RWPE1 (cell line): Measurements from ENCODE around the gene C12orf43.

Source experiments
- CTCF ChIA-PET: fragments of 350-600 bp; sonication (Branson Sonifier 250); formaldehyde crosslinking; extraction: SDS; loops from one replicate; lab custom pipeline; 2021; lab: Yijun Ruan, JAX
- POLR2A ChIA-PET: fragments of 400-600 bp; formaldehyde crosslinking; extraction: SDS; loops from one replicate; lab custom pipeline; 2020; ENCODE audit warnings: antibody characterized with exemption; ENCODE audit not compliant: low non-redundant PET; lab: Yijun Ruan, JAX
- DNase-seq: peaks from one replicate; pipeline ENCODE4 v3.0.0; 2012; ENCODE audit warnings: low spot score
- H3K27ac ChIP-seq: fragments of 450-650 bp; 2 replicates; pipeline ENCODE4 v1.5.1; 2017
- CTCF ChIP-seq: fragments of 450-650 bp; conservative IDR thresholded peaks from 2 replicates; pipeline ENCODE4 v1.5.1; 2017; ENCODE audit warnings: low read depth, mild to moderate bottlenecking

The C12orf43 gene

GRCh38 chr12:121018860-121019617 lies 2.8 kb upstream of the C12orf43 start:
- no peak for DNase-seq
- POLR2A ChIA-PET = no interaction called here
- no peak for TF ChIP-seq CTCF
- H3K27ac ChIP-seq = no peak overlapping the region
- CTCF ChIA-PET = no interaction called here

- ChIA-PET CTCF (no interaction called here), POLR2A (no interaction called here)
- no peak for DNase-seq
- TF ChIP-seq CTCF = no peak
- no peak overlapping the region for H3K27ac ChIP-seq
Measured at GRCh38 chr12:121017966-121018491, 1.7 kb upstream of the C12orf43 start.

GRCh38 chr12:121013715-121014114 lies 2.6 kb downstream of the C12orf43 start:
- H3K27ac ChIP-seq = no peak overlapping the region
- POLR2A ChIA-PET = no interaction called here
- CTCF ChIA-PET = interaction anchor here (0.5 to 0.7 kb wide), 3 partner anchors 21 to 364 kb away, joined by 3 to 5 read pairs (median 4); no protein-coding TSS in a partner anchor
- DNase-seq = no peak
- TF ChIP-seq CTCF = no peak

- no peak for DNase-seq
- CTCF ChIA-PET = interaction anchor here (1.0 kb wide), 1 partner anchor 363 kb away, joined by 3 read pairs; no protein-coding TSS in a partner anchor
- TF ChIP-seq CTCF = no peak
- POLR2A ChIA-PET = no interaction called here
- no peak overlapping the region for H3K27ac ChIP-seq
Measured at GRCh38 chr12:121011820-121012219, 4.5 kb downstream of the C12orf43 start.

- CTCF ChIA-PET = interaction anchor here (2.5 kb wide), 1 partner anchor 363 kb away, joined by 13 read pairs; no protein-coding TSS in a partner anchor
- no peak for DNase-seq
- no peak overlapping the region for H3K27ac ChIP-seq
- POLR2A ChIA-PET = no interaction called here
- no peak for TF ChIP-seq CTCF
Measured at GRCh38 chr12:121010860-121011259, 5.4 kb downstream of the C12orf43 start.

GRCh38 chr12:121009741-121010140 lies 6.5 kb downstream of the C12orf43 start:
- H3K27ac ChIP-seq = no peak overlapping the region
- ChIA-PET CTCF (interaction anchor here (0.6 to 2.5 kb wide), 6 partner anchors 38 to 362 kb away, joined by 3 to 13 read pairs (median 4); no protein-coding TSS in a partner anchor), POLR2A (no interaction called here)
- peak; percentile 30 for TF ChIP-seq CTCF
- DNase-seq = peak; percentile 51
